Activated T-helper 17 cell treated with anti-CD3 and anti-CD28 coated beads, Interleukin-2, amount 50 U/mL, for 72 hours (primary cell): ENCODE measurements around the gene RTL10. TPM values are rescaled to one million over a fixed set of nuclear protein-coding genes. Genes with fewer than 3 reads are reported as not detected.

Source experiments
- ATAC-seq: fragments of 150-1000 bp; cut with Tn5 transposase; replicated peaks from 2 replicates; pipeline ENCODE4 v1.10.0; 2021; ENCODE audit warnings: mild to moderate bottlenecking, moderate library complexity
- H3K27ac Mint-ChIP-seq: one replicate; pipeline ENCODE4 v1.8.0; 2022; ENCODE audit warnings: mixed read lengths
- H3K27me3 Mint-ChIP-seq: one replicate; pipeline ENCODE4 v1.8.0; 2022; ENCODE audit warnings: mixed read lengths
- H3K36me3 Mint-ChIP-seq: one replicate; pipeline ENCODE4 v1.8.0; 2022; ENCODE audit warnings: low read depth, mild to moderate bottlenecking, mixed read lengths
- H3K4me1 Mint-ChIP-seq: one replicate; pipeline ENCODE4 v1.8.0; 2022; ENCODE audit warnings: mixed read lengths
- H3K4me3 Mint-ChIP-seq: one replicate; pipeline ENCODE4 v1.8.0; 2022; ENCODE audit warnings: mild to moderate bottlenecking, mixed read lengths
- H3K9me3 Mint-ChIP-seq: one replicate; pipeline ENCODE4 v1.8.0; 2022; ENCODE audit warnings: mixed read lengths
- total RNA-seq, 2 donors: library from RNA; stranded (reverse); gene quantifications; one replicate each; pipeline ENCODE4 v1.2.3, GENCODE V29; 2022

The RTL10 gene
- total RNA-seq, 2 donors from 2014 or later, result 13.0 to 16.4 TPM

- no peak overlapping the region for H3K27ac Mint-ChIP-seq
- no peak for ATAC-seq
- no peak overlapping the region for H3K4me3 Mint-ChIP-seq
- H3K36me3 Mint-ChIP-seq, result peaks cover 9% of the 10 kb centered on the region
- H3K4me1 Mint-ChIP-seq, result no peaks in the 10 kb centered on the region
- H3K9me3 Mint-ChIP-seq, result no peaks in the 10 kb centered on the region
- no peaks in the 10 kb centered on the region for H3K27me3 Mint-ChIP-seq
These were observed 41.8 kb downstream of the RTL10 start for GRCh38 chr22:19812910-19813309.

DNA sequence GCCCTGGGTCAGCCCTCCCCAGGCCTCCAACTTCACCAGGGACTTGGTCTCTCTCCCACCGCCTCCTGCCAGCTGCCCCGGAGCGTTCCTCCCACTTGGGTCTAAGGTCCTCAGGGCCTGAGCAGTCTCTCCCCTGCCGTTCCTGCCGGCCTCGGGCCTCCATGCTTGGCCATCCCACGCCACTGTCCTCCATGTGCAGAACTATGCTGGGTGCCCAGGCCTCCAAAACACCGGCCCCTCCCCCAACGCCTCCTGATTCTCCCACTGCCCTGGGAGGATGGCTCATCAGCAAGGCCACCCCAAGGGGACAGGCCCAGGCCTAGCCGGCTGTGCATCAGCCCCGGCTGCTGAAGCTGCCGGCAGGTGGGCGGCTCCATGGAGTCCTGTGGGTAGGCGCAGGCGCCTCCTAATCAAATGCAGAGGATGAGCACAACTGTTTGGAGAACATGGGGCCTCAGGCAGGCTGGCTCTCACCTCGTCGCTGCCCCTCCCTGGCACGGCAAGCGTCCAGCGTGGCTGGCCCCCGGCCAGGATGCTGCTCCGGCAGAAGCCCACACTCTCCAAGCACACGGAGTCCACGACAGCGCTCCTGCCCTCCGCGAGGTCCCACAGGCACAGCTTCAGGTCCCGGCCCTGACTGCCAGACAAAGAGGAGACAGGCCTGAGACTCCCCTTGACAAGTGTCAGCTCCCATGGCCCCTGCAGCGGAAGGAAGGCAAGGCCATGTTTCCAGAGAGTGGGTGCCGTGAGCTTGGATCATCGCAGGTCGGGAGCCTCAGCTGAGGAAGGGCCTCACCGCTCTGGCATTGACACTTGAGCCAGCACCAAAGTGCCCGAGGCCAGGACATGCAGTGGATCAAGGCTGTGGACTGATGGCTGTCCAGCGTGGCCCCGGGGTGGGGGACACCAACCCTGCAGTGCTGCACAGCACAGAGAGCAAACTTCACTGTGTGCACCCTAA lies 42.6 kb downstream of the RTL10 start:
- no peaks in the 10 kb centered on the region for H3K4me1 Mint-ChIP-seq
- no peaks in the 10 kb centered on the region for H3K27me3 Mint-ChIP-seq
- H3K4me3 Mint-ChIP-seq, result no peak overlapping the region
- ATAC-seq, result no peak
- no peaks in the 10 kb centered on the region for H3K9me3 Mint-ChIP-seq
- no peak overlapping the region for H3K27ac Mint-ChIP-seq
- peaks cover 9% of the 10 kb centered on the region for H3K36me3 Mint-ChIP-seq

DNA sequence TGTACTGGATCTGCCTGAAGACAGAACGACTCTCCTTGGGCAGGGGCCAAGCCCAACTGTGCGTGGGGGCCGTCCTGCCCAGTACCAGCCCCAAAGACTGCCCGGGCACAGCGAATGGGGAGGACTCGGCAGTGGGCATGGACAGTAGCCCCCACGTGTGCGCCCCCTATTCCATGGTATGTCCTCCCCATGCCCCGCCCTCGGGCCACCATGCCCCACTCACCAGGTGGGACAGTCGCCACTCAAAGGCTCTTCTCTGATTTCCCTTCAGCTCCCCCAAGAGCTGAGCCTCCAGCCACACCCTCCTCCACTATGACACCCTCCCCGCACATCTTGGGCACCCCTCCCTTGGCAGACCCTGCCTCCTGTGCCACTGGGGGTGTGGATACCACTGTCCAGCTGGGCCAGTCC lies 43.5 kb downstream of the RTL10 start:
- no peak overlapping the region for H3K4me3 Mint-ChIP-seq
- no peak for ATAC-seq
- H3K27me3 Mint-ChIP-seq, result no peaks in the 10 kb centered on the region
- no peaks in the 10 kb centered on the region for H3K4me1 Mint-ChIP-seq
- peaks cover 9% of the 10 kb centered on the region for H3K36me3 Mint-ChIP-seq
- no peak overlapping the region for H3K27ac Mint-ChIP-seq
- H3K9me3 Mint-ChIP-seq, result no peaks in the 10 kb centered on the region

DNA sequence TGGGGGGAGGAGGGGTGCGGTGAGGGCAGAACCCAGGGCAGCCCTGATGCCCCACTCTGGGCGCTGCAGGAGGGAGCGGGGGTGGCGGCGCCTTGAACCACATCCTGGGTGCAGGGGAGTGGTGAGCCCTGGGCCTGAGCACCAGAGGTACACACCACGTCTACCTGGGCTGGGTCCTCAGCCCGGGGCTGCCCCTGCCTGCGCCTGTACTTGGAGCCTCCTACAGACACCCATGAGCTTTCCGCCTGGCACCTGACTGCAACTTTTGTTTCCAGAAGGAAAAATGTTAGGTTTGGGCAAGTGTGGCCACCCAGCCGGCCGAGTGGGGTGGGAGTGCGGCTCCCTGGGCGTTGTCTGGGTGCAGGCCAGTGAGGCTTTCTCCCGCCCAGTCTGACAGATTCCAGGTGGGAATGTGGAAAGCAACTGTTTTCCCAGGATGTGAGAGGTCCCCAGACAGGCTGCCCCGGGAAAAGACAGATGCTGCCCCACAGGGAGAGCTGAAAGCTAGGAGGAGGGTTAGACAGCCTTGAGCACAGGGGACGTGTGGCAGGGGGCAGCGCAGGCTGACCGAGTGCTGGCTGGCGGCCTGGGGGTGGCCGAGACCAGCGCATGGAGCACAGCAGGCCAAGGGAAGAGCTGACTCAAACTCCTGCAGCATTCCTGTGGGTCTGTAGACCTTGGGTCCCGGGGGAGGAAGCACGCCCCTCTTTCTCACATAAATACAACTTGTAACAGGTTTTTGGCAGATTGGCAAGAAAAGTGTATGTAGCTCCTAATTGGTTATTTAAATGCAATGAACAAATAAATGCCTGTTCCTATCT lies 44.1 kb downstream of the RTL10 start:
- Mint-ChIP-seq H3K4me3 (no peak overlapping the region), H3K27me3 (no peaks in the 10 kb centered on the region), H3K9me3 (no peaks in the 10 kb centered on the region), H3K27ac (no peak overlapping the region), H3K4me1 (no peaks in the 10 kb centered on the region), H3K36me3 (peaks cover 9% of the 10 kb centered on the region)
- ATAC-seq, result no peak

GRCh38 chr22:19809741-19810140 lies 44.9 kb downstream of the RTL10 start:
- Mint-ChIP-seq H3K4me3 (no peak overlapping the region), H3K27ac (no peak overlapping the region), H3K9me3 (no peaks in the 10 kb centered on the region), H3K27me3 (no peaks in the 10 kb centered on the region), H3K36me3 (peaks cover 9% of the 10 kb centered on the region), H3K4me1 (no peaks in the 10 kb centered on the region)
- ATAC-seq, result no peak

GRCh38 chr22:19808873-19809478 lies 45.7 kb downstream of the RTL10 start:
- no peak for ATAC-seq
- Mint-ChIP-seq H3K27ac (no peak overlapping the region), H3K4me1 (no peaks in the 10 kb centered on the region), H3K36me3 (peaks cover 9% of the 10 kb centered on the region), H3K9me3 (no peaks in the 10 kb centered on the region), H3K4me3 (no peak overlapping the region), H3K27me3 (no peaks in the 10 kb centered on the region)

- Mint-ChIP-seq H3K9me3 (no peaks in the 10 kb centered on the region), H3K4me1 (no peaks in the 10 kb centered on the region), H3K36me3 (peaks cover 9% of the 10 kb centered on the region), H3K27me3 (no peaks in the 10 kb centered on the region), H3K27ac (no peak overlapping the region), H3K4me3 (no peak overlapping the region)
- ATAC-seq, result no peak
These were observed 46.5 kb downstream of the RTL10 start for GRCh38 chr22:19807914-19808872.

DNA sequence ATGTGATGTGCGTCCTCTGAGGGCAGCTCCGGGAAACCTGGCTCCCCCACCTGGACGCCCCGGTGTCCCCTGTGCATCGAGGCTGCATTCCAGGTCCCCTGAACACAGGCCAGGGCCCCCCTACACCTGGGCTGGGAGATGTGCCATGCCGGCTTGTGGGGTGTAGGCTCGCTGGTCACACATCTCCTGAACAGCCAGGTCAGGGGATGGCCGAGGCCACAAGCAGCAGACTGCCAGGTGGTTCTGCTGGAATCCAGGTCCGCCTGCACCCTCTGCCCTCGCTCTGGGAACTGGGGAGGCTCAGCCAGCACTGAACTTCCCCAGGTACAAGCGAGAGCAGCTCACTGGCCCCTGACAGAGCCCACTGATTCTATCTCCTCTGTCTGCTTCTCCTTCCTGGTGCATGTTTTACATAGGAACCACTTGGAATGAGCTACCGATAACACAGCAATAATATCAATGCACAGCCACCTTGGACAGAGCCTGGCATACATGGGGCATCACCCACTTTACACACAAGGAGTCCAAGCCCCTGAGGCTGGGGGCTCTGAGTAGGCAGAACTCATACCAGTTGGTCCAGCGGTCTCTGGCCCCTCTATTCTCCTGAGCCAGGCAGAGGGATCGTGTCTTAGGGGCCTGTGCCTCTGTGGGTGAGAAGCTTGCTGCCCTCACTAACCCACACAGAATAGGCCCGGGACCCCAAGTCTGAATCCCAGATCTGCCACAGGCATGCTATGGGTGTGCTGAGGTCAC lies 47.3 kb downstream of the RTL10 start:
- Mint-ChIP-seq H3K4me1 (no peaks in the 10 kb centered on the region), H3K4me3 (no peak overlapping the region), H3K27me3 (no peaks in the 10 kb centered on the region), H3K27ac (no peak overlapping the region), H3K9me3 (no peaks in the 10 kb centered on the region), H3K36me3 (peaks cover 4% of the 10 kb centered on the region)
- ATAC-seq, result no peak

- Mint-ChIP-seq H3K27ac (no peak overlapping the region), H3K36me3 (peaks cover 6% of the 10 kb centered on the region), H3K9me3 (no peaks in the 10 kb centered on the region), H3K27me3 (no peaks in the 10 kb centered on the region), H3K4me1 (no peaks in the 10 kb centered on the region), H3K4me3 (no peak overlapping the region)
- ATAC-seq, result no peak
These were observed 48.2 kb downstream of the RTL10 start for GRCh38 chr22:19806213-19807160.

- Mint-ChIP-seq H3K4me3 (no peak overlapping the region), H3K27ac (no peak overlapping the region), H3K9me3 (no peaks in the 10 kb centered on the region), H3K4me1 (no peaks in the 10 kb centered on the region), H3K36me3 (peaks cover 6% of the 10 kb centered on the region), H3K27me3 (no peaks in the 10 kb centered on the region)
- no peak for ATAC-seq
These were observed 48.9 kb downstream of the RTL10 start for GRCh38 chr22:19805821-19806212.
